Lower leg skin (tissue), 4 donors: ENCODE data around the gene PTPRN2. TPM values are rescaled to one million over a fixed set of nuclear protein-coding genes. Genes with fewer than 3 reads are reported as not detected.

ENCODE experiments used
- DNase-seq, 2 donors: peaks; one replicate each; pipeline ENCODE4 v3.0.0-alpha.2; 2019; ENCODE audit warnings: low spot score in 2 of 2
- H3K4me3 ChIP-seq: fragments of 200-600 bp; sonication (generic); 2 replicates; pipeline ENCODE4 v1.5.1; 2017; ENCODE audit warnings: mild to moderate bottlenecking, low read depth; ENCODE audit not compliant: poor library complexity, severe bottlenecking
- CTCF ChIP-seq, 3 donors: fragments of 450-650 bp; IDR thresholded peaks; one replicate each; pipeline ENCODE4 v1.5.1; 2016; ENCODE audit warnings: antibody characterized with exemption in 3 of 3, mild to moderate bottlenecking in 3 of 3, moderate library complexity in 2 of 3
- POLR2A ChIP-seq, 2 donors: fragments of 450-650 bp; IDR thresholded peaks; one replicate each; pipeline ENCODE4 v1.6.1; 2016 to 2017; ENCODE audit warnings: antibody characterized with exemption in 2 of 2, mild to moderate bottlenecking in 1 of 2, moderate library complexity in 1 of 2
- WGBS, 2 donors: methylation state at CpG; one replicate each; pipeline ENCODE4 v1.1.5; 2018; 5-methylcytosine and 5-hydroxymethylcytosine counted together
- intact Hi-C: fragments of 100-400 bp; cut with DNase I; formaldehyde crosslinking; loops from one replicate; pipeline ENCODE4 v1.15.0; 2023; ENCODE audit warnings: low total_unique reads
- total RNA-seq, 4 donors: library from RNA; depleted of rRNA; stranded (reverse); fragments of >200 nt; gene quantifications; one replicate each; pipeline ENCODE4 v1.1.0, GENCODE V29; 2016

The PTPRN2 gene
- total RNA-seq, 4 donors from 2014 or later: 0.11 to 1.6 (median 0.92) TPM

GRCh38 chr7:157900556-157900955 lies 687.1 kb downstream of the PTPRN2 start:
- DNase-seq: no peak
- WGBS, 2 donors: 44 to 60% methylated on average over 4 of the region's 4 CpGs
- no peak for TF ChIP-seq POLR2A (IDR thresholded peaks at IDR 0.05)
- no peak for TF ChIP-seq CTCF (IDR thresholded peaks at IDR 0.05)
- intact Hi-C loops: no loop called here
- H3K4me3 ChIP-seq: no peak overlapping the region

DNA sequence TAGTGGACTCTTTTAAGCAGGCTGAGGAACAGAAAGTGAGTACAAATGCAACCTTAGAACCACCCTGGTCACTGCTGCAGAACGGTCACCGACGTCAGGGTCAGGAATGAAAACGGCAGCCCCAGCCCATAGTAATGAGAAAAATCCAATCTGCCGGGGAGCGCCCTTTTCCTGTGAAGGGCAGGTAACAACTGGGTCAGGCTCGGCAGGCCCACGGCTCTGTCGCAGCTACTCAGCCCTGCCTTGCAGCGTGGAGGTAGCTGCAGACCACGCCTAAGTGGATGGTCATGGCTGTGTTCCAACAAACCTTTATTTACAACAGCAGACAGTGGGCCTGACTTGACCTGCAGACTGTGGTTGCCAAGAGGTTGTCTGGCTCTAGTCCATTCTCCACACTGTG lies 687.6 kb downstream of the PTPRN2 start:
- 45 to 48% methylated on average over 11 of the region's 11 CpGs for WGBS, 2 donors

DNA sequence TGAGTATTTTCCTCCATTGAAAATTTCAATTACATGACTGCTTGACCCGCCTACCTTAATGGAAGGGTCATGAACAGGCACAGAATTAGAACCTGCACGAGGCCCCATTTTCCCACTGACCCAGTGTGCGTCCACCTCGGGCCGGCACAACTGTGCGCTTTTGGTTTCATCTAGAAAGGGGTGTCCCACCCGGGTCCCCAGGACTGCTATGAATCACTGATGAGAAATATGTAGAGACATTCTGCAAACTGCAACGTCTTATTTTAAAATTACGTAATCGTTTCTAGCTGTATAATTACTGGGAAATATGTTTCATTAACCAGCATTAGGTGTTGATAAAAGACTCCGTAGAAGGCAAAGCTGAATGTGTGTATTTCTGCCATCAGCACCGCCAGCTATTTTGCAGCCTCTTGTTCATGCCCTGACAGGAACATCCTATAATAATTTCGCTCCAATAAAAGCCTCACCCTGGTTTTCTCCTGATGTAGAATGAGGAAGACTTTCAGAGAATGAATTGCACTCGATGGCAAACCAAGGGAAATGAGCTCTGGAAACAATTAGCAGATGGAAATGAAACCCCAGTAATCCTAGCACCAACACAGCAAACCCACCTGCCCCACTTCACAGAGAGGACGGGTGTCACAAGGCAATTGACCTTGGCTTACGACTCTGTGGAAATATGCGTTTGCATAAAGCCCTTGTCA lies 688.7 kb downstream of the PTPRN2 start:
- no peak for DNase-seq
- 37% methylated on average over 17 of the region's 17 CpGs for WGBS, 2 donors
- intact Hi-C loops: no loop called here
- H3K4me3 ChIP-seq: no peak overlapping the region
- TF ChIP-seq POLR2A (IDR thresholded peaks at IDR 0.05) (no peak), CTCF (IDR thresholded peaks at IDR 0.05) (no peak)

More for the DNA sequence above, 687.6 kb downstream of the PTPRN2 start:
- H3K4me3 ChIP-seq: no peak overlapping the region
- intact Hi-C loops: no loop called here
- TF ChIP-seq CTCF (IDR thresholded peaks at IDR 0.05): no peak
- no peak for TF ChIP-seq POLR2A (IDR thresholded peaks at IDR 0.05)
- no peak for DNase-seq

- intact Hi-C loops: no loop called here
- no peak overlapping the region for H3K4me3 ChIP-seq
- no peak for DNase-seq
- TF ChIP-seq CTCF (IDR thresholded peaks at IDR 0.05): no peak
- TF ChIP-seq POLR2A (IDR thresholded peaks at IDR 0.05): no peak
- WGBS, 2 donors: 66 to 72% methylated on average over 11 of the region's 11 CpGs
Measured at GRCh38 chr7:157898261-157898660, 689.4 kb downstream of the PTPRN2 start.

- no peak overlapping the region for H3K4me3 ChIP-seq
- 79 to 84% methylated on average over 29 to 30 of the region's 30 CpGs for WGBS, 2 donors
- DNase-seq: no peak
- intact Hi-C loops: no loop called here
- TF ChIP-seq CTCF (IDR thresholded peaks at IDR 0.05) (no peak), POLR2A (IDR thresholded peaks at IDR 0.05) (no peak)
Measured at GRCh38 chr7:157897681-157898080, 689.9 kb downstream of the PTPRN2 start.
